Body of pancreas (tissue), 4 donors: ENCODE results near the gene RIMBP2. TPM values are rescaled to one million over a fixed set of nuclear protein-coding genes. Genes with fewer than 3 reads are reported as not detected.

Experiments
- ATAC-seq: fragments of 150-250 bp; one replicate; pipeline ENCODE4 v1.9.1; 2016
- DNase-seq, 4 donors: peaks; one replicate each; pipeline ENCODE4 v3.0.0-alpha.2; 2019
- H3K27ac ChIP-seq, 4 donors: fragments of 200-600 bp; sonication (generic); 1 replicate in 3 of 4; 2 replicates in 1 of 4; pipeline versions ENCODE4 v1.5.1 to v1.6.1; 2016 to 2019; ENCODE audit warnings: mild to moderate bottlenecking in 1 of 4, mixed read lengths in 1 of 4, moderate library complexity in 1 of 4
- H3K27me3 ChIP-seq, 2 donors: fragments of 200-600 bp; sonication (generic); one replicate each; pipeline ENCODE4 v1.6.0; 2016; ENCODE audit warnings: mild to moderate bottlenecking in 1 of 2
- H3K36me3 ChIP-seq, 2 donors: fragments of 200-600 bp; sonication (generic); replicated peaks in 1 of 2; 2 replicates each; pipeline ENCODE4 v1.5.1; 2016; ENCODE audit warnings: low read depth in 2 of 2; ENCODE audit not compliant: insufficient read depth in 1 of 2
- H3K4me1 ChIP-seq: fragments of 200-600 bp; sonication (generic); one replicate; pipeline ENCODE4 v1.6.0; 2016
- H3K4me3 ChIP-seq, 2 donors: fragments of 200-600 bp; sonication (generic); 1 replicate in 1 of 2; 2 replicates in 1 of 2; pipeline ENCODE4 v1.5.1; 2016 to 2019
- H3K9me3 ChIP-seq, 3 donors: fragments of 200-600 bp; sonication (generic); 1 replicate in 2 of 3; 2 replicates in 1 of 3; pipeline ENCODE4 v1.5.1; 2016
- POLR2A ChIP-seq, 3 donors: fragments of 450-650 bp; IDR thresholded peaks; one replicate each; pipeline ENCODE4 v1.6.1; 2016; ENCODE audit warnings: antibody characterized with exemption in 3 of 3, mild to moderate bottlenecking in 2 of 3
- WGBS, 2 donors: methylation state at CpG; one replicate each; pipeline ENCODE4 v1.1.5; 2017; 5-methylcytosine and 5-hydroxymethylcytosine counted together
- intact Hi-C: fragments of 100-400 bp; cut with DNase I; formaldehyde crosslinking; loops from one replicate; pipeline ENCODE4 v1.15.1; 2023
- total RNA-seq, 2 donors: library from RNA; depleted of rRNA; stranded (reverse); fragments of >200 nt; gene quantifications; one replicate each; pipeline ENCODE4 v1.1.0, GENCODE V29; 2016
- TF ChIP-seq, protein P1 (sequence below), 7 experiments: fragments of 450-650 bp in 4 of 7; fragments of 200-600 bp in 3 of 7; sonication (generic) in 3 of 7; IDR thresholded peaks; one replicate each; pipeline ENCODE4 v1.5.1; 2016 to 2019; ENCODE audit warnings: antibody characterized with exemption in 7 of 7

The RIMBP2 gene
- total RNA-seq, 2 donors from 2014 or later = 7.3 to 27.4 TPM

DNA sequence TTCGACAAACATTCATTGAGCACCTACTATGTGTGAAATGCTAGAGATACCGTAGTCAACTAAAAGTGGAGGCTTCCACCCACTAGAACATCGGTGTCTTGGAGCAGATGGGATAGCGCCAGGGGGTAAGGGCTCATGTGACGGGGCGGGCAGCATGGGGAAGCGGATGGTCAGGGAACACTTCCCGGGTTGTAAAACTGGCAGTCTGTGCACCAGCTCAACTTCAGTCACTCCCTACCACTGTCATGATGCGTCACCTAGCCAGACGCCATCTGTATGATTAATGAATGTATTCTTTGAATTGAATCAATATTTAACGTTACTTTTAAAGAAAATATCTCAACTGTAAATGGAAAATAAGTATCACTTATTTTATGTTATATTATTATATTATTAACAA, 284.9 kb downstream of the RIMBP2 start:
- Histone ChIP-seq H3K27me3 (no peaks in the 10 kb centered on the region), H3K9me3 (no peaks in the 10 kb centered on the region), H3K36me3 (no peaks in the 10 kb centered on the region), H3K27ac (no peak overlapping the region), H3K4me1 (no peaks in the 10 kb centered on the region), H3K4me3 (no peak overlapping the region)
- no peak for TF ChIP-seq POLR2A (IDR thresholded peaks at IDR 0.05)
- TF ChIP-seq, protein P1, sequence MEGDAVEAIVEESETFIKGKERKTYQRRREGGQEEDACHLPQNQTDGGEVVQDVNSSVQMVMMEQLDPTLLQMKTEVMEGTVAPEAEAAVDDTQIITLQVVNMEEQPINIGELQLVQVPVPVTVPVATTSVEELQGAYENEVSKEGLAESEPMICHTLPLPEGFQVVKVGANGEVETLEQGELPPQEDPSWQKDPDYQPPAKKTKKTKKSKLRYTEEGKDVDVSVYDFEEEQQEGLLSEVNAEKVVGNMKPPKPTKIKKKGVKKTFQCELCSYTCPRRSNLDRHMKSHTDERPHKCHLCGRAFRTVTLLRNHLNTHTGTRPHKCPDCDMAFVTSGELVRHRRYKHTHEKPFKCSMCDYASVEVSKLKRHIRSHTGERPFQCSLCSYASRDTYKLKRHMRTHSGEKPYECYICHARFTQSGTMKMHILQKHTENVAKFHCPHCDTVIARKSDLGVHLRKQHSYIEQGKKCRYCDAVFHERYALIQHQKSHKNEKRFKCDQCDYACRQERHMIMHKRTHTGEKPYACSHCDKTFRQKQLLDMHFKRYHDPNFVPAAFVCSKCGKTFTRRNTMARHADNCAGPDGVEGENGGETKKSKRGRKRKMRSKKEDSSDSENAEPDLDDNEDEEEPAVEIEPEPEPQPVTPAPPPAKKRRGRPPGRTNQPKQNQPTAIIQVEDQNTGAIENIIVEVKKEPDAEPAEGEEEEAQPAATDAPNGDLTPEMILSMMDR (IDR thresholded peaks at IDR 0.05) = no peak
- intact Hi-C loops = no loop called here
- WGBS, 2 donors = 66 to 78% methylated on average over 11 of the region's 11 CpGs
- DNase-seq = no peak
- no peak for ATAC-seq

DNA sequence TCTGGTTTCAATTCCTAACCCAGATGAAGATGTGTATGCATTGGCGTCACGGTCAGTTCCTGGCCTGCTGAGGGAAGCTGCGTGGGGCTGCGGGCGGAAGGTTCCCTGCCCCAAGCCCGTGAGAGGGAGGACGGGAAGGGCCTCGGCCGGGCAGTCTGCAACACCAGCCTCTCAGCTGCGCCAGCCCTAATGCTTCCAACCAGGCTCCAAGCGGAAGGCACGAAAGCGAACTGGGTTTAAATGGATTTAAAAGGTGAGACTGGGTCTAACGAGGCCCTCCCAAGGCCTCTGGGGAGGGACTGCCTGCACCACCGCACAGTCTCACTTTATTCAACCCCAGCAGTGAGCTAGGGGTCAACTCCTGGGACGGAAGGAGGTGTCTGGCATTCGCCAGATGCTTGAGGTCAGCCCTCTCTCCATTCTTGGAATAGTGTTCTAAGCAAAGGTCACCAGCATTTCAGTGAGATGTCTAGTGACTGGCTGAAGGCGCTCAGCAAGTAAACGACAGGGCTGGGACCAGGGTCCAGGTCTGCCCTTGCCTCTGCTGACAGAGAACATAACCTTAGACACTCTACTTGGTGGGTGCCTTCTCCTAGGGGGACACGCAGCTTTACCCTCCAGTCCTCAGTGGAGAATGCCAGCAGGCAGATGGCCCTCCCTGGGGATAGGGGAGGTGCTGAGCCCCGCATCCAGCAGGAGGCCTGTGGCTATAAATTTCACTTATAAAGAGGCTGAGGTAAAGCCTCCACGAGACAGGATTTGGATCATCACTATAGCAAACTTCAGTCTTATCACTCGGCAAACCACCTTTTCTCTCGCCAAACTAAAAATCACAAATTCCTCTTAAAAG, 286.2 kb downstream of the RIMBP2 start:
- Histone ChIP-seq H3K27me3 (no peaks in the 10 kb centered on the region), H3K36me3 (no peaks in the 10 kb centered on the region), H3K4me1 (no peaks in the 10 kb centered on the region), H3K4me3 (no peak overlapping the region), H3K9me3 (no peaks in the 10 kb centered on the region), H3K27ac (no peak overlapping the region)
- TF ChIP-seq, protein P1 (IDR thresholded peaks at IDR 0.05) = no peak
- no peak for TF ChIP-seq POLR2A (IDR thresholded peaks at IDR 0.05)
- no peak for ATAC-seq
- intact Hi-C loops = no loop called here
- 67 to 70% methylated on average over 23 to 24 of the region's 24 CpGs for WGBS, 2 donors
- DNase-seq = no peak

DNA sequence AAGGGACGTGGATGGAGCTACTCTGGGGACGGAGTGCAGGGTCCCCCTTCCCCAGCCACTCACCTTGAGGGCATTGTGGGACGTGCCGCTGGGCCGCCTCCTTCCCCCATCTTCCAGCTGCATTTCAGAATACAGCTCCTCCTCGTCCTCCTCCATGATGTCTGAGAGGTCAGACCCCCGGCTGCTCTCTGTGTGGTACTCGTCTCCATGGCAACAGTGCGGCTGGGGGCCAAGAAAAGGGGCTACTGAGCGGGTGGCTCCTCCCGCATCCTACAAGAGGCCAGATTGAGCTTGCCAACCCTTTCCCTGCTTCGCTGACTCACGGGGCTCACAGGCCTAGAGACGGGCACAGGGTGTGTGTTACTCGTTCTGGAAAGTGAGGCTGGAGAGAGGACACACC, 288.0 kb downstream of the RIMBP2 start:
- 52 to 57% methylated on average over 14 to 15 of the region's 15 CpGs for WGBS, 2 donors
- TF ChIP-seq, protein P1 (IDR thresholded peaks at IDR 0.05) = no peak
- no peak for TF ChIP-seq POLR2A (IDR thresholded peaks at IDR 0.05)
- ATAC-seq (no peak), DNase-seq (no peak)
- Histone ChIP-seq H3K27me3 (no peaks in the 10 kb centered on the region), H3K27ac (no peak overlapping the region), H3K4me3 (no peak overlapping the region), H3K9me3 (no peaks in the 10 kb centered on the region), H3K4me1 (no peaks in the 10 kb centered on the region), H3K36me3 (no peaks in the 10 kb centered on the region)
- intact Hi-C loops = no loop called here

DNA sequence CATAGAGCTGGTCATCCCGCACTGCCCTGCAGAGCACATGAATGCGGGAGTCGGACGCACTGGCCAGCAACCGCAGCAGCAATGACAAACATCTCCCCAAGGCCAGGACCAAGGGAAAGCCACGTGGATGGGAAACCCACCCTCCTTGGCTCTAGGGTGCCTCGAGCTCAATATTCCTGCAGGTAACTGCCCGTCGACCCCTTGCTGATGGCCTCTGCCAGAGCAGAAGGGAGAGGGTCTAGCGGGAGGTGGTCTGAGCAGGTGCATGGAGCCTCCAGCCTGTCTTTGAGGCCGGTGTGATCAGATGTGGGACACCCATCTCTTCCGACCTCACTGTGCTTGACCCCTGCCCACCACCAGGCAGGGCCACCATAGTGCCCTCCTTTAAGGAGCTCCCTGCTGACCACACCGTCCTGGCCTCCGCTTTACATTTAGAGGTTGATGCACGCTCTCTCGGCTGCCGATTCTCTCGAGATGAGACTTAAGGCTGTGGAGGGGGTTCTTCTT, 288.7 kb downstream of the RIMBP2 start:
- Histone ChIP-seq H3K36me3 (no peaks in the 10 kb centered on the region), H3K4me1 (no peaks in the 10 kb centered on the region), H3K27me3 (no peaks in the 10 kb centered on the region), H3K9me3 (no peaks in the 10 kb centered on the region), H3K27ac (no peak overlapping the region), H3K4me3 (no peak overlapping the region)
- intact Hi-C loops = no loop called here
- no peak for ATAC-seq
- whole genome bisulfite sequencing, 2 donors = 72 to 81% methylated on average over 13 to 18 of the region's 18 CpGs
- peak in 1 of 4 donors; percentile 1 for DNase-seq
- no peak for TF ChIP-seq POLR2A (IDR thresholded peaks at IDR 0.05)
- TF ChIP-seq, protein P1 (IDR thresholded peaks at IDR 0.05) = no peak
